Stimulated activated CD8-positive, alpha-beta memory T cell treated with anti-CD3 and anti-CD28 coated beads, Interleukin-15, amount 100 ng/mL, for 4 hours (primary cell): ENCODE results near the gene IGF2BP1.
"Not testable (repeated sequence)": the region's sequence is repeated elsewhere in the genome, so short reads cannot be mapped to it uniquely, and the experiment has no call there.

Experiments
- DNase-seq, 2 donors: peaks; one replicate each; pipeline ENCODE4 v3.0.0-alpha.2; 2020; ENCODE audit warnings: low read depth in 2 of 2

Gene IGF2BP1

GRCh38 chr17:49054342-49055092 is 57.3 kb downstream of the IGF2BP1 start:
- no peak for DNase-seq

DNA sequence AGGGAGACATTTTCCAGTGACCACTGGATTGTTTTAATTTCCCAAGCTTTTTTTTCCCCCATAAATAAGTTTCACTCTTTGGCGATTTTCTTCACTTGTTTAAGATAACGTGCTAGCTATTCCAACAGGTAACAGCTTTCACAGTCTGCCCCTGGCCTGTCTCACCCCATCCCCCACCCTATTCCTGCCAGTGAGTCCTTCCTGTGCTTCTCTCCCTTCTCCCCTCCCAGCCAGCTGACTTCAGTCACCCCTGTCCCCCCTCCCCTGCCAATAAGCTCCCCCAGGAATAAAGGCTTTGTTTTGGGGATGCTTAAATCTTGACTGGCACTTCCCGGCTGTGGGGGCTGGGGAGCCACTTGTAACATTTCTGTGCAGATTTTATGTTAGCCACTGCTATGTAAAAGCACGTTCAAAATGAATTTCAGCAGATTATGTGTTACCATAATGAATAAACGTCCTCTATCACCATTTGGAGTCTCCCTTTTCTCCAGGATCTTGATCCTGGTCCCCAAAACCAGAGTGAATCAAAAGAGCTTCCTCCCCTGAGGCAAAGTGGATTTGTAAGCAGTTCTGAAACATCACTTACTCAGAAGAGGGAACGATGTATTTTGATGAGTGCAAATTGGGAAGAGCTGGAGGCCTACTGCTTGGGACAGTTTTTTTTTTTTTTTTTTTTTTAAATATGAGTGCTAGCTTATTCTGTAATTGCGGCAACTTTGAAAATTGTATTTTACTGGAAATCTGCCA is 58.2 kb downstream of the IGF2BP1 start:
- no peak for DNase-seq

DNA sequence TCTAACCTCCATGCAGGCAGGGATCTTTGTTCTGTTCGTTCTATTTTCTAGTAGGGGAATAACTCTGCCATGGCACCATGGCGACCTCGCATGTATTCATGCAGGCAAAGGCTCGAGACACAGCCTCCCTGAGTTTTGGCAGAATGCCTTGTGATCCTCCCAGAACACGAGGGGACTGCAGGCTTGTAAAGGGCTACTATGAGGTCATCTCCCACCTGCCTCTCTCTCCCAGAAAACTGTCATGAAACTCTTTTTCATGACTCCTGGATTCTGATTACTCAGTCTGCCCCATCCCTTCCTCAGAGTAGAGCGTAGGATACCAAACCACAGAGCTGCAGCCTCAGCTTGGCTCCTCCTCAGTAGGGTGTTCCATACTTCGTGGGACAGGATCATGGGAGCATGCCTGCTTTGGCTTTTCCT is 64.3 kb downstream of the IGF2BP1 start:
- no peak for DNase-seq

DNA sequence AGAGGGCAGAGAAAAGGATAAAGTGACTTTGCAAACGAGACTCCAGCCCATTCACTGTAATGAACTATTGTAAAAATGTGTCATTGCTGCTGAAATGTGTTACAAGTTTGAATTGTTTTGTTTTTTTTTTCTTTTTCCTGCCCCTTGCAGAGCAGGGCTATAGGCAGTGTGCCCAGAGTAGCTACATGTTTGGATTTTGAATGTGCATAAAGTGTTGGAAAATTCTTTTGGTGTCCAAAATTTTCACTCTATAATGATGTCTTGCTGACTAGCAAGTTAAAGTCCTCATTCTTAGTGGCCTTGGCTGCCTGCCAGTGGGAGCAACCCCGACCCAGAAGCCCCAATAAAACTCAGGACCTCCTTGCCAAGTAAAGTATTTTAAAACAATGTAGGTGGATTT is 66.5 kb downstream of the IGF2BP1 start:
- no peak for DNase-seq

DNA sequence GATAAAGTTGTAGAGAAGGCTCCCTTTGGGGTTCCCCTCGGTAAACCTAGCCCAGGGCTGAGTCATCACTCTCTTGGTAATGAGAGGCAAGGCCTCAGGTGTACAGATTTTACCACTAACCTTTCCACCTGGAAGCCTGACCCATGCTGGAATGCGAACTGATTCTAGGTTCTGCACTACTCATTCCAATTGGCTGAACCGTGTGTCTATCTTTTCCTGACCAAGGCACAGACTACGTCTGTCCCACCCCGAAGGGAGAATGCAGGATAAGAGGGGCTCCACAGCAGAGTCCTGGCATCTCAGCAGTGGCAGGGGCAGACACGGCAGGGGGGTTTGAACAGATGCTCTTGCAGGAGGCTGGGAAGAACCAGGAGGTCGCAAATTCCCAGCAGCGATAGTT is 70.0 kb downstream of the IGF2BP1 start:
- DNase-seq, result no peak

- DNase-seq, result no peak
Measured at GRCh38 chr17:49069585-49070273, 72.5 kb downstream of the IGF2BP1 start.

DNA sequence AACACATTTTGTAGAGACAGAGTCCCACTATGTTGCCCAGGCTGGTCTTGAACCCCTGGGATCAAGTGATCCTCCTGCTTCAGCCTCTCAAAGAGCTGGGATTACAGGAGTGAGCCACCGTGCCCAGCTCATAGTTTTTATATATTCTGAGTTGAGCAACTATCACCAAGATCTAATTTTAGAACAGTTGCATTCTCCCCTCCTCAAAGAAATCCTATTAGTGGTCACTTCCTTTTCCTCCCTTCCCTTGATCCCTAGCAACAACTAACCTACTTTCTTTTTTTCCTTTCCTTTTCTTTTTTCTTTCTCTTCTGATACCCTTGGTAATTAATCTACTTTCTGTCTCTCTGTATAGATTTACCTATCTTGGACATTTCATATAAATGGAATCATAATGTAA is 73.9 kb downstream of the IGF2BP1 start:
- no peak for DNase-seq

- DNase-seq, result no peak
Measured at GRCh38 chr17:49074851-49075540, 77.8 kb downstream of the IGF2BP1 start.

DNA sequence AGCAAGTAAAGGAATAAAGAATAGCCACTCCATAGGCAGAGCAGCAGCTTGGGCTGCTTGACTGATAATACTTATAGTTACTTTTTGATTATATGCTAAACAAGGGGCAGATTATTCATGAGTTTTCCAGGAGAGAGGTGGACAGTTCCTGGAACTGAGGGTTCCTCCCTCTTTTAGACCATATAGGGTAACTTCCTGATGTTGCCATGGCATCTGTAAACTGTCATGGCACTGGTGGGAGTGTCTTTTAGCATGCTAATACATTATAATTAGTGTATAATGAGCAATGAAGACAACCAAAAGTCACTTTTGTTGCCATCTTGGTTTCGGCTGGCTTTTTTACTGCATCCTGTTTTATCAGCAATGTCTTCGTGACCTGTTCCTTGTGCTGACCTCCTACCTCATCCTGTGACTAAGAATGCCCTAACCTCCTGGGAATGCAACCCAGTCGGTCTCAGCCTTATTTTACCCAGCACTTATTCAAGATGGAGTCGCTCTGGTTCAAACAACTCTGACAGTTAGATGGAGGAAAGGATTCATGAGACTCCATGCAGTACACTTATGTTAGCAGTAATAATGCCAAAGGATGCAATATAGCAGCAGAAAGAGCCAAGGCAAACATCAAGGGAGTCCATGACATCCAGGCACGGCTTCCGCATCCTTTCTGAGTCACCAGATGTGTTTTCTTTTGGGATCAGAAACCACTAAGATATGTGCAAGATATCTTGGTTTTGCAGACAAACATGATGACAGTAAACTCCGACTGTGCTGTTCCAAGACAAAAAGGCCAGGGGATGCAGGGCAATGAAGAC is 79.6 kb downstream of the IGF2BP1 start:
- DNase-seq, result no peak

GRCh38 chr17:49078248-49078647 is 81.1 kb downstream of the IGF2BP1 start:
- DNase-seq, result no peak

GRCh38 chr17:49079840-49080663 is 82.9 kb downstream of the IGF2BP1 start:
- no peak for DNase-seq

GRCh38 chr17:49082231-49082630 is 85.0 kb downstream of the IGF2BP1 start:
- DNase-seq, result no peak

- DNase-seq, result not testable (repeated sequence)
Measured at GRCh38 chr17:49085046-49085445, 87.9 kb downstream of the IGF2BP1 start.

GRCh38 chr17:49085565-49086315 is 88.6 kb downstream of the IGF2BP1 start:
- no peak for DNase-seq

- DNase-seq, result no peak
Measured at GRCh38 chr17:49086316-49086605, 89.1 kb downstream of the IGF2BP1 start.

- no peak for DNase-seq
Measured at GRCh38 chr17:49086649-49087048, 89.5 kb downstream of the IGF2BP1 start.

GRCh38 chr17:49089094-49089493 is 91.9 kb downstream of the IGF2BP1 start:
- no peak for DNase-seq

GRCh38 chr17:49090878-49091594 is 93.9 kb downstream of the IGF2BP1 start:
- no peak for DNase-seq

GRCh38 chr17:49093131-49093530 is 95.9 kb downstream of the IGF2BP1 start:
- no peak for DNase-seq
